Stimulated activated CD8-positive, alpha-beta memory T cell treated with anti-CD3 and anti-CD28 coated beads, Interleukin-7, amount 100 ng/mL, for 1 hour (primary cell): ENCODE results near the gene ZNF544.

Experiments used
- DNase-seq, 2 donors: peaks; one replicate each; pipeline ENCODE4 v3.0.0-alpha.2; 2020; ENCODE audit warnings: low read depth in 2 of 2

The ZNF544 gene

GRCh38 chr19:58228585-58229254 is at the start of gene ZNF544:
Gene ZNF544 (plus strand): TSS chr19:58228914. CDS start chr19:58244024, 15,110 bp downstream.
- peak; percentile 9 to 30 for DNase-seq

- DNase-seq, result peak; percentile 5 to 37
These were observed 46.7 kb upstream of the ZNF544 start for GRCh38 chr19:58181902-58182576.

GRCh38 chr19:58182577-58182988 is 46.1 kb upstream of the ZNF544 start:
- peak; percentile 54 to 62 for DNase-seq

GRCh38 chr19:58182989-58183816 is 45.5 kb upstream of the ZNF544 start, which contains the start of gene ZNF274:
Gene ZNF274 (plus strand): TSS chr19:58183061. CDS start chr19:58183966, 905 bp downstream.
- peak; percentile 80 to 86 for DNase-seq

- no peak for DNase-seq
These were observed 44.9 kb upstream of the ZNF544 start for GRCh38 chr19:58183817-58184215.

GRCh38 chr19:58196901-58197616 is 31.7 kb upstream of the ZNF544 start:
- no peak for DNase-seq

GRCh38 chr19:58203814-58204475 is 24.8 kb upstream of the ZNF544 start:
- DNase-seq, result no peak

- no peak for DNase-seq
These were observed 24.1 kb upstream of the ZNF544 start for GRCh38 chr19:58204566-58204965.

- no peak for DNase-seq
These were observed 19.1 kb upstream of the ZNF544 start for GRCh38 chr19:58209577-58209976.

GRCh38 chr19:58212336-58213074 is 16.2 kb upstream of the ZNF544 start:
- DNase-seq, result no peak

GRCh38 chr19:58213075-58213369 is 15.7 kb upstream of the ZNF544 start:
- no peak for DNase-seq

- no peak for DNase-seq
These were observed 11.6 kb upstream of the ZNF544 start for GRCh38 chr19:58217069-58217481.

- no peak for DNase-seq
These were observed 10.9 kb upstream of the ZNF544 start for GRCh38 chr19:58217607-58218391.

GRCh38 chr19:58218899-58219298 is 9.8 kb upstream of the ZNF544 start:
- DNase-seq, result no peak

GRCh38 chr19:58227964-58228584 is 640 bp upstream of the ZNF544 start:
- DNase-seq, result no peak

- no peak for DNase-seq
These were observed 533 bp downstream of the ZNF544 start for GRCh38 chr19:58229255-58229639.

- no peak for DNase-seq
These were observed 8.6 kb downstream of the ZNF544 start for GRCh38 chr19:58237324-58237723.

- DNase-seq, result no peak
These were observed 14.6 kb downstream of the ZNF544 start for GRCh38 chr19:58243351-58243750.

GRCh38 chr19:58248886-58249285 is 20.2 kb downstream of the ZNF544 start:
- no peak for DNase-seq
